Measurements from ENCODE around the gene PHC2.

Gene PHC2

DNA sequence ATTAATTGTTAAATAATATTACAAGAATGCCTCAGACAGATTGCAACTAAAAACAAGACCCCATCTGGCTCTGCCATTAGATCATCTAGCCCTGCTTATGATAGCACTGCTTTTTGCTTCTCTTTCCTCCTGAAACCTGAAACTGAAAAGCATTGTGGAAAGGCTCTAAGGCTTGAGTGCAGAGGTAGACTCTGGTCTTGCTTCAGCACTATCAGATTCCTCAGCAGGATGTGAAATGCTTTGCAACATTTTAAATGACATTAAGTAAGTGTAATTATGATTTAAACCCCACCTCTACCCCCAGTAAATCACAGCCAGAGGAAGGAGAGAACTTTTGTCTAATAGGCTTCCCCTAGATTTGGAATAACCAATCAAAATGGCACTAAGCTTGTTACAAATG lies 32.9 kb downstream of the PHC2 start:
- H3K4me3 ChIP-seq (ENCODE audit: low read depth, low read length) = no peak overlapping the region
- TF ChIP-seq CTCF (conservative IDR thresholded peaks at IDR 0.05; ENCODE audit: low read depth, low read length) = no peak
- DNase-seq (ENCODE audit: low read depth) = peak; percentile 45

- no peak for TF ChIP-seq CTCF (conservative IDR thresholded peaks at IDR 0.05; ENCODE audit: low read depth, low read length)
- no peak overlapping the region for H3K4me3 ChIP-seq (ENCODE audit: low read depth, low read length)
- no peak for DNase-seq (ENCODE audit: low read depth)
These were observed 33.8 kb downstream of the PHC2 start for GRCh38 chr1:33397125-33397506.

- peak; percentile 83 for DNase-seq (ENCODE audit: low read depth)
- no peak for TF ChIP-seq CTCF (conservative IDR thresholded peaks at IDR 0.05; ENCODE audit: low read depth, low read length)
- no peak overlapping the region for H3K4me3 ChIP-seq (ENCODE audit: low read depth, low read length)
These were observed 34.4 kb downstream of the PHC2 start for GRCh38 chr1:33396188-33397124.

DNA sequence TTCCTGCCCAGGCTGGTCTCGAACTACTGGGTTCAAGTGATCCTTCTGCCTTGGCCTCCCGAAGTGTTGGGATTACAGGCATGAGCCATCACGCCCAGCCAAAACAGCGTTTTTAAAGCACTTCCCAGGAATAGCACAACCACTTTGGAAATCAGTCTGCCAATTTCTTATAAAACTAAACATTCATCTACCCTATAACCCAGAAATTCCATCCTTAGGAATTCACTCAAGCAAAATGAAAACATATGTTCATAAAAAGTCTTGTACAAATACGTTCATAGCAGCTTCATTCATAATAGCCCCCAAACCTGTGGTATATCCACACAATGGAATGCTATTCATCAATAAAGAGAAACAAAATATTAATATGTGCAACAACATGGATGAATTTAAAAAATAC lies 36.1 kb downstream of the PHC2 start:
- TF ChIP-seq CTCF (conservative IDR thresholded peaks at IDR 0.05; ENCODE audit: low read depth, low read length) = no peak
- H3K4me3 ChIP-seq (ENCODE audit: low read depth, low read length) = no peak overlapping the region
- DNase-seq (ENCODE audit: low read depth) = no peak

- DNase-seq (ENCODE audit: low read depth) = no peak
- no peak overlapping the region for H3K4me3 ChIP-seq (ENCODE audit: low read depth, low read length)
- no peak for TF ChIP-seq CTCF (conservative IDR thresholded peaks at IDR 0.05; ENCODE audit: low read depth, low read length)
These were observed 36.9 kb downstream of the PHC2 start for GRCh38 chr1:33393991-33394390.

- H3K4me3 ChIP-seq (ENCODE audit: low read depth, low read length) = no peak overlapping the region
- TF ChIP-seq CTCF (conservative IDR thresholded peaks at IDR 0.05; ENCODE audit: low read depth, low read length) = no peak
- no peak for DNase-seq (ENCODE audit: low read depth)
These were observed 37.4 kb downstream of the PHC2 start for GRCh38 chr1:33393524-33393923.

DNA sequence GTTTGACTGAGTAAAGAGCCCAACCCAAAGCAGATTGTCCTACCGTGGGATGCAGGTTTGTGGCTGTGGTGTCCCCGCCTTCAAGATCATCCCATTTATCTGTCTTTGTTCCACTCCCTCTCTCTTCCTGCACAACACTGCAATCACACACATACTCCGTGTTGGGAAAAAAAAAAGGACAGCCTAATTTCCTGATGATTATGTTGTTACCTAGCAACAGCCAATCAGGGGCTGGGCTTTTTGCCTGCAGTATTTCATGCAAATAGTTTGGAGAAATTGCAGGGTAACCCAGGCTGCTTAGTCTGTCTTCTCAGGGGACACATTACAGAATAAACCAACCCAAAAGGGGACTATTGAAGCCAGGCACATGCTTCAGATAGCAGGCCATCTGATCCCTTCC lies 38.3 kb downstream of the PHC2 start:
- TF ChIP-seq CTCF (conservative IDR thresholded peaks at IDR 0.05; ENCODE audit: low read depth, low read length) = no peak
- DNase-seq (ENCODE audit: low read depth) = peak; percentile 64
- H3K4me3 ChIP-seq (ENCODE audit: low read depth, low read length) = no peak overlapping the region

Data from choroid plexus epithelial cell (primary cell).